Tongue (tissue), 3 donors: Measurements from ENCODE around the gene TEAD1. TPM values are rescaled to one million over a fixed set of nuclear protein-coding genes. Genes with fewer than 3 reads are reported as not detected.

ENCODE experiments used
- DNase-seq: peaks from one replicate; pipeline ENCODE4 v3.0.0-alpha.2; 2015
- small RNA-seq: library from RNA; depleted of rRNA; stranded (forward); fragments of <200 nt; gene quantifications from one replicate; pipeline ENCODE3, GENCODE V24; 2014; ENCODE audit warnings: low replicate concordance
- total RNA-seq: library from RNA; depleted of rRNA; stranded (reverse); fragments of >200 nt; gene quantifications from one replicate; pipeline ENCODE4 v1.2.3, GENCODE V29; 2014

TEAD1 gene
- total RNA-seq, 1 donor from 2014 or later = 131 TPM

DNA sequence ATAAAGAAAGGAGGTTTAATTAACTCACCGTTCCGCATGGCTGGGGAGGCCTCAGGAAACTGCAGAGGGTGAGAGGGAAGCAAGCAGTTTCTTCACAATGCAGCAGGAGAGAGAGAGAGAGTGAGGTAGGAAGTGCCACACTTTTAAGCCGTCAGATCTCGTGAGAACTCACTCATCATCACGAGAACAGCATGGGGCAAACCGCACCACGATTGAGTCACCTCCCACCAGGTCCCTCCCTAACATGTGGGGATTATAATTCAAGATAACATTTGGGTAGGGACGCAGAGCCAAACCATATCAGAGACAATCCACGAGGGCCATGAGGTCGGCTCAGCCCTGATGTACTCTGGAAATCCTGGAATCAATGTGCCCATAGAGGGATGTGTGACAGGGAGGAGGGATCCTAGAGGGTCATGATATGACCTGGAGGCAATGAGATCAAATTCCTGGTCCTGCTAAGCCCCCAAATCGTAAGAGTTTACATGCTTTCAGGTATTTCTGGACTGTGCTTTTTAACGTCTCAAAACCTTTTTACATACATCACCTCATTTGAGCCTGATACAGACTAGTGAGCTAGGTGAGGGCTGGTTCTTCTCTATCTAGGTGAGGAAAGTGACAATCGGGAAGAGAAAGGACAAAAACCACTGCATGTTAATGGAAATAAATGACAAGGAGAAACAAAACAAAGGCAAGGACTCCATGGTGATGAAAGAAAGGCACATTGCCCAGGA lies 315.4 kb downstream of the TEAD1 start:
- no peak for DNase-seq

DNA sequence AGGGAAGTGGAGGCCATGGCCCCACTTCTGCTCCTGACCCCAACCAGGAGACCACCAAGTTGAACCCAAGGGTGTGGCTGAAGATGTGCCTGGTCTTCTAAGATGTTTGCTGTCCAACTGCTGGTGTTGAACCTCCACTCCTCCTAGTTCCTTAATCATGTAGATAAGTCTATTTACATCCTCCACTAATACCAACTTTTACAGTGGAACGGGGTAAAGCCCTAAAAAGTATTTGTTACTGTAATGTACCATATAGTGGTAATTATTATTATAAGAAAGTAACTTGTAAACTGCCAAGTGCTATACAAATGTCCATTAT lies 315.9 kb downstream of the TEAD1 start:
- no peak for DNase-seq

DNA sequence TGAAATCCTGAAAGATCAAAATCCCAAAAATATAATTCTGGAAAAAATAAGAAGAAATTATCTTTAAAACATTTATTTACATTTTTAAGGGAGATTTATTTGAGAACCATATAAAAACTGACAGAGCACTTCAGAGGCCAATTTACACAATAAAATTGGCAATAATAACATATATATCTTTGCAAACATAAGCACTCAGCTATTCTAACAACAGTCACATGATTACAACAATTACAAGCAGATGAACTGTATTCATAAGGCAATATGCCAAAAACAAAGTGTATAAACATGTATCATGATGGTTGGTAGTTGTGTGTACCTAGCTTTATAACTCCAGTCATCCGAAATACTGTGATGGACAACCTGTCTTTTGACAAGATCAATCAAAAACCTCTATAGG lies 317.2 kb downstream of the TEAD1 start:
- DNase-seq = no peak

DNA sequence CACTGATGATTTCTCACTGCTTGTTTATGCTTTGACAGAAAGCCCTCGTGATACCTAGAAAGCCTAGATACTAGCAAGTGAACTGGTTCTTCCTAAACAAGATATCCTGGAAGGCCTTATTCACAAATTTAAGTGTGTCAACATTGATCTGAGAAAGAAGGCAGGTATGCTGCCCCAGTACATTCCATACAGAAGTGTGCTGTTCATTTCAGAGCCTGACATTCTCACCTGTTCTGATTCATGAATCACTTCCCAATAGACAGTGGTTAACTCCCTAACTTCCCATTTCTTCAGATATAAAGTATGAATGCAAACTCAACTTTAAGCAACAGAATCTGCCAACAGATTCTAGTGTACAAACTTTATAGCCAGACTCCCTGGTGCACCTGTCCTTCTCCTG lies 319.4 kb downstream of the TEAD1 start:
- DNase-seq = no peak

Small RNAs within 50 kb of the gene (small RNA-seq; reads per million reads assigned to genes)
- not detected for gene RF00424
